ENCODE data around the gene MAD2L1BP. TPM values are rescaled to one million over a fixed set of nuclear protein-coding genes. Genes with fewer than 3 reads are reported as not detected.

The MAD2L1BP gene
- total and polyA plus RNA-seq, 11 donors: 19.8 to 38.6 (median 26.6) TPM

DNA sequence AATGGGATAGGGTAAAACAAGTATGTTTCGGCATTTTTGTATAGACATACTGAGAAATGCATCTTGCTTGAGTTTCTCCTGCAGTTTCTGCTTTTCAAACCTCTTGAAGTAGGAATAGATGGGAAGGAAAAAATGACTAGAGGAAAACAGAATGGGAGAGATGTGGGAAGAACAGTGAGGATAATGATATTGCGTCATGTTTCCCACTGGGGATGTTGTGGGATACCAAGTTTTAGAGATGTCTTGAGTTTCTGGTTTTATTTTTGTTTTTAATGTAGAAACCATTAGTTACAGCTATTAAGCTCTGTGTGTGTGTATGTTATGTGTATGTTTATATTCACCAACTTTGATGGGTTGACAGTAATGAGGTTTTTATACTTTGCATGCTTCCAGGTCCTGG is 35.0 kb upstream of the MAD2L1BP start:
- Histone ChIP-seq H3K27me3 (no peaks in the 10 kb centered on the region), H3K4me1 (no peaks in the 10 kb centered on the region), H3K27ac (no peak overlapping the region), H3K9me3 (no peaks in the 10 kb centered on the region), H3K4me3 (no peak overlapping the region), H3K36me3 (peaks cover 0 to 93% (median 72%) of the 10 kb centered on the region in 9 donors)
- intact Hi-C loops (cut with DNase I): loop anchor here in 2 of 10 donors (10.0 kb wide), 2 partner anchors 154 to 474 kb away; no protein-coding TSS in a partner anchor
- no peak for DNase-seq
- WGBS, 4 donors: 96 to 99% (median 98%) methylated on average over 2 of the region's 2 CpGs
- ATAC-seq: no peak
- TF ChIP-seq, protein P1, sequence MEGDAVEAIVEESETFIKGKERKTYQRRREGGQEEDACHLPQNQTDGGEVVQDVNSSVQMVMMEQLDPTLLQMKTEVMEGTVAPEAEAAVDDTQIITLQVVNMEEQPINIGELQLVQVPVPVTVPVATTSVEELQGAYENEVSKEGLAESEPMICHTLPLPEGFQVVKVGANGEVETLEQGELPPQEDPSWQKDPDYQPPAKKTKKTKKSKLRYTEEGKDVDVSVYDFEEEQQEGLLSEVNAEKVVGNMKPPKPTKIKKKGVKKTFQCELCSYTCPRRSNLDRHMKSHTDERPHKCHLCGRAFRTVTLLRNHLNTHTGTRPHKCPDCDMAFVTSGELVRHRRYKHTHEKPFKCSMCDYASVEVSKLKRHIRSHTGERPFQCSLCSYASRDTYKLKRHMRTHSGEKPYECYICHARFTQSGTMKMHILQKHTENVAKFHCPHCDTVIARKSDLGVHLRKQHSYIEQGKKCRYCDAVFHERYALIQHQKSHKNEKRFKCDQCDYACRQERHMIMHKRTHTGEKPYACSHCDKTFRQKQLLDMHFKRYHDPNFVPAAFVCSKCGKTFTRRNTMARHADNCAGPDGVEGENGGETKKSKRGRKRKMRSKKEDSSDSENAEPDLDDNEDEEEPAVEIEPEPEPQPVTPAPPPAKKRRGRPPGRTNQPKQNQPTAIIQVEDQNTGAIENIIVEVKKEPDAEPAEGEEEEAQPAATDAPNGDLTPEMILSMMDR (IDR thresholded peaks at IDR 0.05): no peak
- no peak for TF ChIP-seq POLR2A (IDR thresholded peaks at IDR 0.05)

DNA sequence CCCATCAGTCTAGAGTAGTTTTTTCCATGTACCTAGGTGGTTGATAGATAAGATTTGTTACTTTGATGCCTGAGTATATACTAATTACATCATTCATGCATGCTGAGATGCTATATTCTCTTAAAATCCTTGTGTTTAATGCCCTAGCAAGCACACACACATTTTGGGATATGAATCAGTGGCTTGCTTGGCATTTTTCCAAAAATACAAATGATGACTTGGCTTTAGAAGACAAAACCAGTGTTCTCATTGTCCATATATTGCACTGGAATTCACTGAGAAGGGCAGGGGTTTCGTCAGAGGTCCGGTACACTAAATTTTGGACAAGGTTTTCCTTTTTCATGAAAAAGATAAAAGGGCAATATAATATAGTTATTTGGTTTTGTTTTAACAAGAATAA is 31.5 kb upstream of the MAD2L1BP start:
- Histone ChIP-seq H3K27ac (no peak overlapping the region), H3K36me3 (peaks cover 0 to 92% (median 64%) of the 10 kb centered on the region in 9 donors), H3K4me1 (peaks cover 0 to 12% (median 0%) of the 10 kb centered on the region in 12 donors), H3K27me3 (no peaks in the 10 kb centered on the region), H3K9me3 (no peaks in the 10 kb centered on the region), H3K4me3 (no peak overlapping the region)
- ATAC-seq (no peak), DNase-seq (no peak)
- intact Hi-C loops (cut with DNase I): loop anchor here in 2 of 10 donors (10.0 kb wide), 2 partner anchors 151 to 471 kb away; no protein-coding TSS in a partner anchor
- no peak for TF ChIP-seq POLR2A (IDR thresholded peaks at IDR 0.05)
- TF ChIP-seq, protein P1 (IDR thresholded peaks at IDR 0.05): no peak
- 96 to 99% (median 97%) methylated on average over 2 of the region's 2 CpGs for WGBS, 4 donors

DNA sequence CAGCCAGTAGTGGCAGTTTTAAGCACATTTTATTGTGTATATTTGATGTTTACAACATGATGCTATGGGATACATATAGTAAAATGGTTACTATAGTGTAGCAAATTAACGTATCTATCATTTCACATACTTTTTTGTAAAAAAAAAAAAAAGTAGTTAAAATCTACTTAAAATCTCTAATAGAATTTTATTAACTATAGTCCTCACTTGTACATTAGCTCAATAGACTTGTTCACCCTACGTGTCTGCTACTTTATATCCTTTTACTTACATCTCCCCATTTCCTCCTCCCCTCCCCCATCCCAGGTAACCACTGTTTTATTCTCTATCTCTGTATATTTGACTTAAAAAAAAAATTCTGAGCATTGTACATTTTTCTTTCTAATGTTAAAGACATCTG is 29.6 kb upstream of the MAD2L1BP start:
- H3K36me3 ChIP-seq: peaks cover 0 to 94% (median 71%) of the 10 kb centered on the region in 9 donors
- WGBS, 4 donors: 92 to 94% (median 93%) methylated on average over 2 of the region's 2 CpGs
- intact Hi-C loops (cut with DNase I): loop anchor here in 7 of 10 donors (5.0 to 10.0 kb wide), 6 partner anchors 61 to 476 kb away; partner anchors contain the start of gene VEGFA (in 1 of the 7)
- ATAC-seq (no peak), DNase-seq (no peak)
- H3K9me3 ChIP-seq: no peaks in the 10 kb centered on the region
- H3K27me3 ChIP-seq: no peaks in the 10 kb centered on the region
- H3K4me3 ChIP-seq: no peak overlapping the region
- peaks cover 0 to 13% (median 0%) of the 10 kb centered on the region in 12 donors for H3K4me1 ChIP-seq
- TF ChIP-seq POLR2A (IDR thresholded peaks at IDR 0.05): no peak
- TF ChIP-seq, protein P1 (IDR thresholded peaks at IDR 0.05): no peak
- H3K27ac ChIP-seq: no peak overlapping the region

DNA sequence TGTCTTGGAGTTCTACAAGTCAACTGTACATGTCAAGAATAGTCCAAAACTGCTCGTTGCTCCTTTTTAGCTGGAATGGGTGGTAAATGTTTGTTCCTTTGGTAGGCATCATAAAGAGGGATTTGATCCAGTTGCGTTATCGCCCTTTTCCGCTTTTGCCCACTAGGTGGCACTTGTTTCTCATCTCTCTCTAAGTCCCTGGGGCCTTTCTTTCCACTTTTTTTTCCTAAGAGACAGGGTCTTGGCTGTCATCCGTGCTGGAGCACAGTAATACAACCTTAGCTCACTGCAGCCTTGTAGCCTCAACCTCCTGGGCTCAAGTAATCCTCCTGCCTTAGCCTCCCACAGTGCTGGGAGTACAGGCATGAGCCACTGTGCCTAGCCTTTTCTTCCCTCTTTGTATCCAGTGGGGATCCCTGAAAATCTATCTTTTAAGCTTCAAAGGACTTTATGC is 27.3 kb upstream of the MAD2L1BP start:
- ATAC-seq (peak; percentile 51 to 56 (median 54)), DNase-seq (peak in 3 of 5 donors; percentile 40 to 66 (median 63))
- Histone ChIP-seq H3K27ac (no peak overlapping the region), H3K27me3 (no peaks in the 10 kb centered on the region), H3K4me3 (no peak overlapping the region), H3K9me3 (no peaks in the 10 kb centered on the region), H3K36me3 (peaks cover 0 to 93% (median 69%) of the 10 kb centered on the region in 9 donors), H3K4me1 (peaks cover 0 to 13% (median 0%) of the 10 kb centered on the region in 12 donors)
- TF ChIP-seq, protein P1 (IDR thresholded peaks at IDR 0.05): peak; percentile 66 to 90 (median 78)
- no peak for TF ChIP-seq POLR2A (IDR thresholded peaks at IDR 0.05)
- intact Hi-C loops (cut with DNase I): loop anchor here in 9 of 10 donors (1.0 to 10.0 kb wide), 9 partner anchors 58 to 474 kb away; partner anchors contain the start of gene VEGFA (in 1 of the 9)
- WGBS, 4 donors: 4 to 8% (median 6%) methylated on average over 5 of the region's 5 CpGs
